GM13976 (cell line): ENCODE data around the gene AADACL4.

ENCODE experiments used
- DNase-seq: peaks from one replicate; pipeline ENCODE4 v3.0.0; 2012; ENCODE audit warnings: low spot score
- in situ Hi-C: fragments of 300-500 bp; cut with MboI; formaldehyde crosslinking; loops from one replicate; pipeline ENCODE4 v1.12.0; 2022; ENCODE audit warnings: low sequenced_read_pairs, mixed read lengths, inconsistent platforms; ENCODE audit not compliant: unreplicated experiment
- TF ChIP-seq, protein P1 (sequence below): IDR thresholded peaks from 2 replicates; pipeline ENCODE4 v1.5.1; 2012; ENCODE audit warnings: borderline replicate concordance, mild to moderate bottlenecking; ENCODE audit not compliant: insufficient read depth; ENCODE audit errors: extremely low read depth, missing control alignments, control extremely low read depth

AADACL4 gene

GRCh38 chr1:12643785-12644184 is at the start of gene AADACL4:
TSS of gene AADACL4 (plus strand) at chr1:12644085. CDS start at chr1:12644547, 462 bp downstream.
- in situ Hi-C loops, result no loop called here
- no peak for DNase-seq
- TF ChIP-seq, protein P1, sequence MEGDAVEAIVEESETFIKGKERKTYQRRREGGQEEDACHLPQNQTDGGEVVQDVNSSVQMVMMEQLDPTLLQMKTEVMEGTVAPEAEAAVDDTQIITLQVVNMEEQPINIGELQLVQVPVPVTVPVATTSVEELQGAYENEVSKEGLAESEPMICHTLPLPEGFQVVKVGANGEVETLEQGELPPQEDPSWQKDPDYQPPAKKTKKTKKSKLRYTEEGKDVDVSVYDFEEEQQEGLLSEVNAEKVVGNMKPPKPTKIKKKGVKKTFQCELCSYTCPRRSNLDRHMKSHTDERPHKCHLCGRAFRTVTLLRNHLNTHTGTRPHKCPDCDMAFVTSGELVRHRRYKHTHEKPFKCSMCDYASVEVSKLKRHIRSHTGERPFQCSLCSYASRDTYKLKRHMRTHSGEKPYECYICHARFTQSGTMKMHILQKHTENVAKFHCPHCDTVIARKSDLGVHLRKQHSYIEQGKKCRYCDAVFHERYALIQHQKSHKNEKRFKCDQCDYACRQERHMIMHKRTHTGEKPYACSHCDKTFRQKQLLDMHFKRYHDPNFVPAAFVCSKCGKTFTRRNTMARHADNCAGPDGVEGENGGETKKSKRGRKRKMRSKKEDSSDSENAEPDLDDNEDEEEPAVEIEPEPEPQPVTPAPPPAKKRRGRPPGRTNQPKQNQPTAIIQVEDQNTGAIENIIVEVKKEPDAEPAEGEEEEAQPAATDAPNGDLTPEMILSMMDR, result no peak

DNA sequence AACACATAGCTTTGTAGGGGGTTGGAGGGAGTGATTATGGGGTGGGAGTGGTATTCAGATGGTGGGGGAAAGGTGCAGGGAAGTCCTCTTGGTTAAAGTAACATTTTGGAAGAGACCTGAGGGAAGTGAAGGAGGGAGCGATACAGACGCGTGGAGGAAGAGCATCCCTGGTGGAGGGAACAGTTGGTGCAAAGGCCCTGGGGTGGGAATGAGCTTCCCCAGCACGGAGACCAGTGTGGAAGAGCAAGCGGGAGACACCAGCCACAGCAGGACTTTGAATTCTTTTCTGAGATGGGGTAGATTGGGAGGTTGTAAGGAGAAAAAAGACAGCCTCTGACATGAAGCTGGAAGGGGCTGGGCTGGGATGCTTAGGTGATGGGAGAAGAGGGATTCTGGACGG is 49.4 kb upstream of the AADACL4 start:
- no peak for DNase-seq
- in situ Hi-C loops, result no loop called here
- TF ChIP-seq, protein P1, result no peak

DNA sequence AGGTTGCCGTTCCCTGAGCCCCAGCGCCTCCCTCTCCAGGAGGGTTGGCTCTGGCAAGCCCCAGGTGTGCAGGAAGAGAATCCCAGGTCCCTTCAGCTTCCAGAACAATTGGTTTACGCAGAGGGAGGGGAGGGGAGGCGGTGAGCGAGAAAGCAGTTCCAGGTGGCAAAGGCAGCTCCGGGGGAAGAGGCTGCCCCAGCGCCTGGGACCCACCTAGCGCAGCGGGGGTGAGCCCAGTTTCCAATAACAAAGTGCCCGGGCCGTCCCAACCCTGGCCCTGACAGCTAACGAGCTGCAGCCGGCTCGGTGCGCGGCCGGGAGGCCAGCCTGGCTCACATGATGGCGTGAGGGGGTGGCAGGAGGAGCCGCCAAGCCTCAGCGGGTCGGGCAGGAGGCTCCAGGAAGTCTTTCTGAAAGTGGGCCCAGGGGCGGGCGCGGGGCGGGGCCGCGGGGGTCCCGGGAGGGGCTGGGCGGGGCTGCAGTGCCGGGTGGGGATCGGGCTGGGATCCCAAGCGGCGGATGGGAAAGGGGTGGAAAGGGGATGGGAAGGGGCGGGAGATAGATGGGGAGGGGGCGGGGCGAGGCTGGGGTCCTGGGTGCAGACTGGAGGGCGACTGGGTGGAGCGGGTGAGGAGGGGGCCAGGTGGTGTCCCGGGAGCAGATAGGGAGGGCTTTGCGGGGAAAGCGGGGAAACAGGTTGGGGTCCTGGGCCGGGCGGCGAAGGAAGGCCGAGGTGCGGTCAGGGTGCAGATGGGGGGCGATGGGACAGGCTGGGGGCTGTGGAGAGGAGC is 48.7 kb upstream of the AADACL4 start:
- TF ChIP-seq, protein P1, result no peak
- in situ Hi-C loops, result no loop called here
- no peak for DNase-seq

DNA sequence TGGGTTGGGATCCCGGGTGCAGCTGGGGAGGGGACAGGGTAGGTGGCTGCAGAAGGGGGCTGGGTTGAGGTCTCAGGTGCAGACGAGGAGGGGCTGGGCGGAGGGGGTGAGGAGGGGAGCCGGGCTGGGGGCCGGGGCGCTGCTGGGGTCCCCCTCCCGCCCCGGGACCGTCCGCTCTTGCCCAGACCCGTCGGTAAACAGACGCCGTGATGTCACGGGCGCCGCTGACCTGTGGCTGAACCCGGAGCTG is 48.2 kb upstream of the AADACL4 start:
- TF ChIP-seq, protein P1, result no peak
- no peak for DNase-seq
- in situ Hi-C loops, result no loop called here

DNA sequence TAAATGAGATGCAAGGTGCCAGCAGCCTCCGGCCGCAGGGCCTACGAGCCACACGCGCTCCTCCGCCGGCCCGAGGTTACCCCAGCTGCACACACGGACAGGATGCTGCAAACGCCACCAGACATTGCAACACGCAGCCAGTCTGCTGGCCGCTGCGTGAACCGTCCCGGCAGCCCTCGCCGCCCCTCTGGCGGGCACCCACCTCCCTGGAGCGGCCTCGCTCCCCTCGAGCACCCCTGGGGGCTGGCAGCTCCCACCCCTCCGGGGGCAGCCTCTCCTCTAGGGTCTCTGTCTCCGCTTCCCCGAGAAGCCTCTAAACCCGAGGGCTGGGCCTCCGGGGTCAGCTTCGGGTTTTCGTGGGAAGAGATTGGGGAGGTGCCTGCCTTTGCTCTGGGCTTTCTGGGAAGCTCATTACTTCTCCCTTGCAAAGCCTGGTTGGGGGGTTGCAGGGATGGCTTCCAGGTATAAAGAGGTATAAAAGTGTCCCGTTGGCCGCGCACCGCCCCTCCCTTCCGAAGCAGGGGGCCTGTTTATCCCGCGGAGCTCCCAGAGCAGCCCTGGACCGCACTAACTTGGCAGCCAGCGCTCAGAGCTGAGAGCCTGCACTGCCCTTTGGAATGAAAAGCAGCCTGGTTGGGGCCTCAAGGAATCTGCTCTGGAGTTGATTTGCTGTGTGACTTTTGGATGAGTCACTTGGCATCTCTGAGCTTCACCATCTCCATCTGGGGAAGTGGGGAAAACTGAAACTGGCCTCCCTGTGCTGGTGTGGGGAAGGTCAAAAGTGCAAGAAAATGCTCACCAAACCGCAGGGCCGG is 47.7 kb upstream of the AADACL4 start:
- TF ChIP-seq, protein P1, result no peak
- in situ Hi-C loops, result no loop called here
- DNase-seq, result peak; percentile 58

DNA sequence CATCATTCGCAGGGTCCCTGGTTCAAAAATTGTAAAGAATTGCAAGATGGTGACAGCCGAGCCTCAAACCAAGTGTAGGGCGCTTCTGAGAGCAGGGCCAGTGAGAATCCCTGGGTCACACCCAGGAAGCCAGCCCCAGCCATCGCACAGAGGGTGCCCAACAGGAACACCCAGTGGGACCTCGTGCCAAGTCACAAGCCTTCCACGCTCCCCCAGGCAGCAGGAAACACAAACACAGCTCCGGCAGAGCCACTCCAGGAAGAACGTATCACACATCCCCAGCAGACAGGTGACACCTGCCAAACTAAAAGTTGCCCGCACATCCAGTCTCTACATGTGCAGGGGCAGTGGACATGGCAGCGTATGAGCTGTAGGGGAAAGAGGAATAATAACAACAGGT is 46.1 kb upstream of the AADACL4 start:
- TF ChIP-seq, protein P1, result no peak
- no peak for DNase-seq
- in situ Hi-C loops, result no loop called here

- TF ChIP-seq, protein P1, result no peak
- in situ Hi-C loops, result no loop called here
- DNase-seq, result no peak
Measured at GRCh38 chr1:12598974-12599373, 44.9 kb upstream of the AADACL4 start.
